HUDEP-2 (cell line): ENCODE data around the gene STN1.

Experiments
- DNase-seq, 76 experiments: peaks; one replicate each; lab custom pipeline; 2025; ENCODE audit not compliant: unreplicated experiment in 76 of 76; lab: John Stamatoyannopoulos, UW

The STN1 gene

DNA sequence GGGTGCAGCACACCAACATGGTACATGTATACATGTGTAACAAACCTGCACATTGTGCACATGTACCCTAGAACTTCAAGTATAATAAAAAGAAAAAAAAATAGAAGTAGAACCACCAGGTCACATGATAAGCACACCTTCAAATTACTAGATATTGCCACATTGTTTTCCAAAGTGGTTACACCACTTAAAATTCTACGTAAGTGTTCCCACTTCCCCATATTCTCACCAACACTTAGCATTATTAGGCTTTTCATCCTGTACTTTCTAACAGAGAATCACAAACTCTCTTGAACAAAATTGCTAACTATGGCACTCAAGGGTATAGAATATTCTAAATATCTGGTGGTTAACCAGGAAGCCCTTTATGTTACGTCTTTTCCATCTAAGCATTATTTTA, 85.2 kb downstream of the STN1 start:
- DNase-seq, result no peak
